GM18505 (cell line): ENCODE results near the gene SPATA18.
"Not testable (repeated sequence)": the region's sequence is repeated elsewhere in the genome, so short reads cannot be mapped to it uniquely, and the experiment has no call there.

ENCODE experiments used
- ATAC-seq: cut with Tn5 transposase; IDR thresholded peaks from one replicate; pipeline ENCODE4 v1.9.1; 2021; ENCODE audit not compliant: unreplicated experiment
- POLR2A ChIP-seq: IDR thresholded peaks from 4 replicates; pipeline ENCODE4 v1.6.1; 2011; ENCODE audit warnings: borderline replicate concordance; ENCODE audit not compliant: insufficient read depth, insufficient read length; ENCODE audit errors: extremely low read depth

SPATA18 gene

GRCh38 chr4:52106660-52107059 lies 55.6 kb downstream of the SPATA18 start:
- no peak for TF ChIP-seq POLR2A
- ATAC-seq, result no peak

GRCh38 chr4:52107336-52107735 lies 56.2 kb downstream of the SPATA18 start:
- ATAC-seq, result no peak
- TF ChIP-seq POLR2A, result no peak

GRCh38 chr4:52107745-52108144 lies 56.6 kb downstream of the SPATA18 start:
- no peak for TF ChIP-seq POLR2A
- no peak for ATAC-seq

GRCh38 chr4:52110171-52110570 lies 59.1 kb downstream of the SPATA18 start:
- TF ChIP-seq POLR2A, result no peak
- no peak for ATAC-seq

GRCh38 chr4:52111995-52112394 lies 60.9 kb downstream of the SPATA18 start:
- ATAC-seq, result no peak
- no peak for TF ChIP-seq POLR2A

GRCh38 chr4:52112411-52112810 lies 61.3 kb downstream of the SPATA18 start:
- no peak for ATAC-seq
- no peak for TF ChIP-seq POLR2A

- no peak for ATAC-seq
- TF ChIP-seq POLR2A, result no peak
Observed at GRCh38 chr4:52116641-52117040, 65.5 kb downstream of the SPATA18 start.

- no peak for ATAC-seq
- no peak for TF ChIP-seq POLR2A
Observed at GRCh38 chr4:52126226-52126625, 75.1 kb downstream of the SPATA18 start.

- TF ChIP-seq POLR2A, result no peak
- ATAC-seq, result no peak
Observed at GRCh38 chr4:52126966-52127365, 75.9 kb downstream of the SPATA18 start.

- TF ChIP-seq POLR2A, result no peak
- no peak for ATAC-seq
Observed at GRCh38 chr4:52135171-52135570, 84.1 kb downstream of the SPATA18 start.

- ATAC-seq, result not testable (repeated sequence)
Observed at GRCh38 chr4:52137152-52137551, 86.0 kb downstream of the SPATA18 start.

GRCh38 chr4:52142816-52143215 lies 91.7 kb downstream of the SPATA18 start:
- no peak for TF ChIP-seq POLR2A

GRCh38 chr4:52143815-52144214 lies 92.7 kb downstream of the SPATA18 start:
- no peak for TF ChIP-seq POLR2A
- ATAC-seq, result no peak

More at GRCh38 chr4:52142816-52143215, 91.7 kb downstream of the SPATA18 start:
- ATAC-seq, result no peak

- ATAC-seq, result no peak
- no peak for TF ChIP-seq POLR2A
Observed at GRCh38 chr4:52144372-52144771, 93.3 kb downstream of the SPATA18 start.
